ENCODE data around the gene ARHGEF37.

DNA sequence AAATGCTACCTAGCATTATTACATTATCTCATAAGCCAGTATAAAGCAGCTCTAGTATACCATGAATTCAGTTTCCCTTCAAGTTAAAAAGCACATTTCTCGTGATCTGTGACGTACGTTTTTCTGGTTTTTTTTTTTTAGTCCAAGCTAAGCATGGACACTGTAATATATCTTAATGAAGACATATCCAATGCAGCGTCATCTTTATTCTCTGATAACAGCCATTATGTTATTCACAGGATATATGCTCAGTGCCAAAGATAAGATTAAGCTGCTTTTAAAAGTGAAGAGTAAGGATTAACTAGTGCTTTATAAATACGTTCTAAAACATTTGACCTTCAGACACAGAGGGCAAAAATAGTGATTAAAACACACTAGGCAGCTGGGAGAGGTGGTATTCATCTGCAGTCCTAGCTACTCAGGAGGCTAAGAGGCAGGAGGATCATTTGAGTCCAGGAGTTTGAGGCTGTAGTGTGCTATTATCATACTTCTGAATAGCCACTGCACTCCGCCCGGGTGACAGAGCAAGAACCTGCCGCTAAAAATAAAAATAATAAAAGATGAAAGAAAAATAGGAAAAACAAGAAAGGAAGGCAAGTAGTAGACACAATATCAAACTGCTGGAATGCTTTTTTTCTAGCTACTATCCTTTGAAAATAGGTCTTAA lies 37.8 kb upstream of the ARHGEF37 start:
- TF ChIP-seq, protein P1, sequence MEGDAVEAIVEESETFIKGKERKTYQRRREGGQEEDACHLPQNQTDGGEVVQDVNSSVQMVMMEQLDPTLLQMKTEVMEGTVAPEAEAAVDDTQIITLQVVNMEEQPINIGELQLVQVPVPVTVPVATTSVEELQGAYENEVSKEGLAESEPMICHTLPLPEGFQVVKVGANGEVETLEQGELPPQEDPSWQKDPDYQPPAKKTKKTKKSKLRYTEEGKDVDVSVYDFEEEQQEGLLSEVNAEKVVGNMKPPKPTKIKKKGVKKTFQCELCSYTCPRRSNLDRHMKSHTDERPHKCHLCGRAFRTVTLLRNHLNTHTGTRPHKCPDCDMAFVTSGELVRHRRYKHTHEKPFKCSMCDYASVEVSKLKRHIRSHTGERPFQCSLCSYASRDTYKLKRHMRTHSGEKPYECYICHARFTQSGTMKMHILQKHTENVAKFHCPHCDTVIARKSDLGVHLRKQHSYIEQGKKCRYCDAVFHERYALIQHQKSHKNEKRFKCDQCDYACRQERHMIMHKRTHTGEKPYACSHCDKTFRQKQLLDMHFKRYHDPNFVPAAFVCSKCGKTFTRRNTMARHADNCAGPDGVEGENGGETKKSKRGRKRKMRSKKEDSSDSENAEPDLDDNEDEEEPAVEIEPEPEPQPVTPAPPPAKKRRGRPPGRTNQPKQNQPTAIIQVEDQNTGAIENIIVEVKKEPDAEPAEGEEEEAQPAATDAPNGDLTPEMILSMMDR (conservative IDR thresholded peaks at IDR 0.05 in 1 of 2, IDR thresholded peaks at IDR 0.05 in 1 of 2; ENCODE audit: low read depth in 1 of 2, low read length in 2 of 2), result no peak
- no peak for TF ChIP-seq EZH2 (IDR thresholded peaks at IDR 0.05; ENCODE audit: low read length, missing control alignments)

Measured in fibroblast of lung (primary cell).